Activated CD4-positive, alpha-beta T cell treated with anti-CD3 and anti-CD28 coated beads, Interleukin-2, amount 50 U/mL, for 4 hours (primary cell): ENCODE data around the gene PRSS50.

Experiments
- DNase-seq, 2 experiments: peaks; one replicate each; pipeline ENCODE4 v3.0.0-alpha.2; 2020

PRSS50 gene

GRCh38 chr3:46690798-46691197 lies 26.9 kb downstream of the PRSS50 start:
- DNase-seq = no peak

GRCh38 chr3:46685446-46685845 lies 32.2 kb downstream of the PRSS50 start:
- DNase-seq = no peak

- DNase-seq = no peak
Observed at GRCh38 chr3:46684891-46685290, 32.8 kb downstream of the PRSS50 start.

GRCh38 chr3:46682974-46683373 lies 34.7 kb downstream of the PRSS50 start:
- DNase-seq = no peak

- no peak for DNase-seq
Observed at GRCh38 chr3:46681856-46682540, 35.7 kb downstream of the PRSS50 start.

- no peak for DNase-seq
Observed at GRCh38 chr3:46681387-46681786, 36.3 kb downstream of the PRSS50 start.

GRCh38 chr3:46680298-46680826 lies 37.3 kb downstream of the PRSS50 start:
- DNase-seq = no peak

GRCh38 chr3:46679681-46680080 lies 38.0 kb downstream of the PRSS50 start:
- no peak for DNase-seq

- DNase-seq = no peak
Observed at GRCh38 chr3:46678280-46678679, 39.4 kb downstream of the PRSS50 start.

GRCh38 chr3:46677411-46677726 lies 40.3 kb downstream of the PRSS50 start:
- DNase-seq = no peak

- no peak for DNase-seq
Observed at GRCh38 chr3:46676601-46677410, 40.9 kb downstream of the PRSS50 start.

- no peak for DNase-seq
Observed at GRCh38 chr3:46675843-46676567, 41.7 kb downstream of the PRSS50 start.

GRCh38 chr3:46675426-46675825 lies 42.2 kb downstream of the PRSS50 start:
- DNase-seq = no peak

GRCh38 chr3:46674031-46674845 lies 43.4 kb downstream of the PRSS50 start:
- DNase-seq = no peak

- no peak for DNase-seq
Observed at GRCh38 chr3:46673151-46674030, 44.3 kb downstream of the PRSS50 start.

GRCh38 chr3:46672349-46672695 lies 45.3 kb downstream of the PRSS50 start:
- no peak for DNase-seq

- DNase-seq = no peak
Observed at GRCh38 chr3:46671541-46672348, 45.9 kb downstream of the PRSS50 start.

- no peak for DNase-seq
Observed at GRCh38 chr3:46670891-46671427, 46.7 kb downstream of the PRSS50 start.

- DNase-seq = no peak
Observed at GRCh38 chr3:46670000-46670890, 47.4 kb downstream of the PRSS50 start.
